Measurements from ENCODE around the gene HAL. TPM values are rescaled to one million over a fixed set of nuclear protein-coding genes. Genes with fewer than 3 reads are reported as not detected.

The HAL gene
- total and polyA plus RNA-seq, 2 of the 13 experiments (the other 11 are each of a cell fraction or from before 2014, with no cell fraction given), result 0.89 to 37.8 TPM

- TF ChIP-seq ZNF574 (CRISPR knock-in tag; IDR thresholded peaks at IDR 0.05) (no peak; the same call in 1 of the 2 replicates), TBL1XR1 (IDR thresholded peaks at IDR 0.05; ENCODE audit: borderline replicate concordance, low read length, partially characterized antibody) (peak; percentile 94), ZNF781 (CRISPR knock-in tag; IDR thresholded peaks at IDR 0.05; ENCODE audit: borderline replicate concordance, not compliant biosample characterization) (no peak), ATF7 (IDR thresholded peaks at IDR 0.05) (no peak), ATF7 (CRISPR knock-in tag; IDR thresholded peaks at IDR 0.05) (no peak), KLF9 (CRISPR knock-in tag; IDR thresholded peaks at IDR 0.05; ENCODE audit: low read depth) (no peak), SUZ12 (IDR thresholded peaks at IDR 0.05; ENCODE audit: low read depth, low read length) (no peak), SIN3B (IDR thresholded peaks at IDR 0.05; ENCODE audit: low read length) (no peak), HOMEZ (CRISPR knock-in tag; IDR thresholded peaks at IDR 0.05; ENCODE audit: low read depth) (peak; percentile 59; the same call in 1 of the 2 replicates), KIAA2018 (CRISPR knock-in tag; IDR thresholded peaks at IDR 0.05; ENCODE audit: borderline replicate concordance) (no peak), JUNB (CRISPR knock-in tag; IDR thresholded peaks at IDR 0.05; ENCODE audit: borderline replicate concordance) (no peak), ZNF619 (CRISPR knock-in tag; IDR thresholded peaks at IDR 0.05) (no peak), ZNF543 (CRISPR knock-in tag; IDR thresholded peaks at IDR 0.05) (no peak), FOXK1 (CRISPR knock-in tag; IDR thresholded peaks at IDR 0.05; ENCODE audit: borderline replicate concordance, low read depth) (peak; percentile 96), MEF2D (CRISPR knock-in tag; IDR thresholded peaks at IDR 0.05) (peak; percentile 99), PITX1 (CRISPR knock-in tag; IDR thresholded peaks at IDR 0.05) (peak; percentile 91)
Observed at GRCh38 chr12:95974358-95974757, 21.8 kb downstream of the HAL start (continued).
